GM18861 (cell line): ENCODE data around the gene POLDIP3.
"Not testable (repeated sequence)": the region's sequence is repeated elsewhere in the genome, so short reads cannot be mapped to it uniquely, and the experiment has no call there.

ENCODE experiments used
- ATAC-seq: cut with Tn5 transposase; IDR thresholded peaks from one replicate; pipeline ENCODE4 v1.9.1; 2021; ENCODE audit not compliant: unreplicated experiment

The POLDIP3 gene

DNA sequence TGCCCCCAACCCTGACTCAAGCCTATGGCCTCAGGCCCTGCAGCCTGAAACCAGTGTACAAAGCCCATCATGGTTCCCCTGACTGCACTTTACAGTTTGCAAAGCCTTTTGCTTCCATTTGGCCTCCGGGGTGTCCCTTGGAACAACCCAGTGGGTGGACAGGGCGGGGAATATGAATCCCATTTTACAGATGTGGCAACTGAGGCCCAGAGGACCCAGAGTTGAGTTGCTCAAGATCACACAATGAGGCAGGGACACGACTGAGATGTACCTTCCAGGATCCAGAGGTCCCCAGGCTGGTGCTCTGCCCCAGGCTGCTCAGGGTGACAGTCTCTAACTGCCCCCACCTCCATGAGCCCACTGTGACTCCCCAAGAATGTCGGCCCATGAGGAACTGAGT is 5.4 kb upstream of the POLDIP3 start:
- no peak for ATAC-seq

GRCh38 chr22:42619261-42620063 is 4.8 kb upstream of the POLDIP3 start:
- no peak for ATAC-seq

DNA sequence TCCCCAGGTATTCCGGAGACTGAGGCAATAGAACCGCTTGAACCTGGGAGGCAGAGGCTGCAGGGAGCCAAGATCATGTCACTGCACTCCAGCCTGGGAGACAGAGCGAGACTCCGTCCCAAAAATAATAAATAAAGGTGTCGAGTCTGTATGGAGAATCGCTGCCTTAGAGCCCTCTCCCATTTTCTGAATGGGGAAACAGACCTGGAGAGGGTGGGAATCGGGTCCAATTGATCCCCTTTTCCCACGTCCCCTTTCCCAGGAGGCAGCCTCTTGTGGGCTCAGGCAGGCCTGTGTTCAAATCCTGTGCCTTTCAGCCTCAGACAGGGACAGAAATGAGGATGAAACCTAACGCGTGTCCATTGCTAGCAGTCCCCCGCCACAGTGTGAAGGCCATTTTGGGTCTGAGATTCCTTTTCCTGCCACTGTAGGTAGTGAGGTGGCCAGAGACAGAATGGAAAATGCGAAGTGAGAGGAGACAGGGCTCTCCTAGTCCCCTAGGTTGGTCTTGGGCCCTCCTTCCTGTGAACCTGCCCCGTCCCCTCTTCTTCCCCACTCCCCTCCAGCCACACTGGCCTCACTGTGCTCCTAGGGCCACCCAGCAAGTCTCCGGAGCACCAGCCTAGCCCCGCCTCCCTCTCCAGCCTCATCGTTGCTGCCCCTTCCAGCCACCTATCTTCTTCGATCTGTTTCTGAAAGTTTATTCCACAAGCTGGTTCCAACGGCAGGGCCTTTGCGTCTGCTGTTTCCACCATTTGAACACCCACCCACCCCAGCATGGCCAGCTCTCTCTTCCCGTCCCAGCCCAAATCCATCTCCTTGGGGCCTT is 2.7 kb upstream of the POLDIP3 start:
- no peak for ATAC-seq

- ATAC-seq: not testable (repeated sequence)
These were observed 1.1 kb upstream of the POLDIP3 start for GRCh38 chr22:42615860-42616175.

DNA sequence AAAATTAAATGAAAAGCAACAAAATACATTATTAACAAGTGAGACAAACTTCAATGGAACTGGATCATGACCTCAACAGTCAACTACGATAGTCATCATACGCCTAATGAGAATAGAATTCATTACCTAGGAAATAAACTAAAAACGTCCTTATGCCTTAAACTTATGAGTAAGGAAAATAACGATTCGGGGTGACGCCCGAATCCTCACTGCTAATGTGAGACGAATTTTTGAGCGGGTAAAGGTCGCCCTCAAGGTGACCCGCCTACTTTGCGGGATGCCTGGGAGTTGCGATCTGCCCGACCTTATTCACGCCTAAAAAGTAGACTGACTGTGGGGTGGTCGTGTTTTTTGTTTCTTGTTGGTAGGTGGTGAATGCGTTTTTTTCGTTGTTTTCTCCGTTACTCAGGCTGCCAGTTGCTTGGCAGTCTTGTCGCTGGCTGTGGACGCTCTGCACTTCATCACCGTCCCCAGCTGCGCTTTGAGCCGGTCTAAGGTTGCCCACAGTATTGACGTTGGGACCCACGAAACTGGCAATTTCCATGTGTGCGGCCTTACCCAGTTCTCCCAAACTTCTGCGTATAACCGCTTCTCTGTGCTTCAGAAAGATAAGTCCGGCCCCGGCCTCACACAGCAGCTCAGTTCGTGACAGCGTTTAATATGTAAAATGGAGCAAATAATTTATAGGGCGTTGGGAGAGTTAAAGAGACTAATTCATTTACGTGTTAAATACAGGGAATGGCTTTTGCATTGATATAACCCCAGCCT is 593 bp upstream of the POLDIP3 start:
- peak; percentile 49 for ATAC-seq

DNA sequence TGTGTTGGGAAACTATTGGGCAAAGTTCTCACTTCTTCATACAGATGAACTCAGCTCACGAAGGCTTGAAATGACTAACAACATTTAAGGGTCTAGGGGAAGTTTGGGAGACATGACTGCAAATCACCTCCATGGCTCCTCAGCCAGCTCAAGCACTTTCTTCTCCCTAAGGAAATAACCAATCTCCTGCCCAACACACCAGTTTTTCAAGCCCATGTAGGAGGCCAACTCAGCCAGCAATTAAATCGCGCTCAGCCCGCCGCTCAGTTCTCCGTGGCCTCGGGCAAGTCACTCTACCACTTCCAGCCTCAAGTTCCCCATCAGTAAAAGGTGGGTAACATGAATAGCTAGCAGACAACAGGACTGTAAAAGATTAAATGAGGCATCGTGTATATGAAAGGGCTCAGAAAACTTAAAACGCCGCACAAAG is 796 bp downstream of the POLDIP3 start:
- ATAC-seq: no peak

GRCh38 chr22:42612336-42612735 is 2.3 kb downstream of the POLDIP3 start:
- no peak for ATAC-seq

DNA sequence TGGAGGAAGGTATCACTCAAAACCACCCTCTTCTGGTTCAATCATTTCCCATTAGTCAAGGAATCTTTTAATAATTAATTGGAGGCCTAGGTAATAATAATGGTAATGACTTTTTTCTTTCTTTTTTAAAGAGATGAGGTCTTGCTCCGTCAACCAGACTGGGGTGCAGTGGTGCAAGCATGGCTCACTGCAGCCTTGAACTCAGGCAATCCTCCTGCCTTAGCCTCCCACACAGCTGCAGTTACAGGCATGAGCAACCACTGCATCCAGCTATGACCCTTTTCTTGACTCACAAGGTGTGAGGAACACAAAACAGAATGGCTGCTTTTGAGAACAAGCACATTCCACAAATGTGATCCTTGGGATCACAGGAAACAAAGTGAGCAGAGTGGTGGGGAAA is 3.6 kb downstream of the POLDIP3 start:
- ATAC-seq: no peak

- ATAC-seq: no peak
These were observed 4.5 kb downstream of the POLDIP3 start for GRCh38 chr22:42610186-42610585.

GRCh38 chr22:42608823-42609361 is 5.8 kb downstream of the POLDIP3 start:
- no peak for ATAC-seq

- no peak for ATAC-seq
These were observed 6.4 kb downstream of the POLDIP3 start for GRCh38 chr22:42608136-42608822.

- ATAC-seq: not testable (repeated sequence)
These were observed 7.0 kb downstream of the POLDIP3 start for GRCh38 chr22:42607641-42608040.

GRCh38 chr22:42604403-42604802 is 10.3 kb downstream of the POLDIP3 start:
- no peak for ATAC-seq

DNA sequence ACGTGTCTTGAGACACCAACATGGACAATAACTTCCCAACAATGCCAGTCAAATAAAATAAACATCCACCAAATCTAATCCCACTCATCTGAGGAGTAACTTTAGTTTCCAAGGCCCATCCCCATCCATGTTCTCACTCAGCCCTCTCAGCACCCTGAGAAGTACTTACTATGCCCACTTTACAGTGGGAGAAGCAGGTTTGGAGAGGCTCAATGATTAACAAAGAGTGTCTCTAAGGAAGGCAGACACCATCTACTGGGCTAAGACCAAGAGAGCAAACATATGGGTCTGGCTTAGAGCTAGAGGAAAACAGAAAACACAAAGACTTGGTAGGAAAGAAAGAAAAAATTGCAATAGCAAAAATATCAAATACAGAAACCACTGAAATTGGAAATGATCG is 11.3 kb downstream of the POLDIP3 start:
- no peak for ATAC-seq

- no peak for ATAC-seq
These were observed 12.2 kb downstream of the POLDIP3 start for GRCh38 chr22:42602470-42602869.

GRCh38 chr22:42601879-42602465 is 12.7 kb downstream of the POLDIP3 start:
- ATAC-seq: no peak

DNA sequence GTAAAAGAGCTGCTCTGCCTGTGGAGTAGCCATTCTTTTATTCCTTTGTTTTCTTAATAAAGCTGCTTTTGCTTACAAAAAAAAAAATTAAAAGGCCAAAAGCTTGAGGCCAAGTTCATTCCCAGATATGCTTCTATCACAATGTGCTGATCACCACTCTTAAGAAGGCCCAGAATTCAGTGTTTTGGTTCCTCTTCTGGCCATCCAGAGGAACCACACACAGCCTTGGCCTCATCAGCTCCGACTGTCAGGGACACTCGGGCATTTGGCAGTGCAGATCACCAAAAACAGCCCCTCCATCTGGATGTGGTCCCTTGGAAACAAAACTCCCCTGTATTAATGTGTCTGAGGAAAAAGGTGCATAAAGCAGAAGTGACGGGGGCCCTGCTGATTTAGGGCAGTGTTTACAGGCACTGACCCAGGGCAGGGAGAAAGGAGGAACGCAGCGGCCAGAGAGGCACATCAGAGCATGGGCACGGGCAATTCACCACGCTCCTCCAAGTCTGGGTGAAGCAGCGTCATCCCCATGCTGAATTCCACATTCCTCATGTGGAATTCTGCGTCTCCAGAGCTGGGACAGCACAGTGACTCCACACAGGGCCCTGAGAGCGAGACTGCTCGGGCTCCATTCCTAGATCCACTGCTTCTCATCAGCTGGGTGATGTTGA is 17.7 kb downstream of the POLDIP3 start:
- no peak for ATAC-seq

- ATAC-seq: no peak
These were observed 18.3 kb downstream of the POLDIP3 start for GRCh38 chr22:42596336-42596735.

DNA sequence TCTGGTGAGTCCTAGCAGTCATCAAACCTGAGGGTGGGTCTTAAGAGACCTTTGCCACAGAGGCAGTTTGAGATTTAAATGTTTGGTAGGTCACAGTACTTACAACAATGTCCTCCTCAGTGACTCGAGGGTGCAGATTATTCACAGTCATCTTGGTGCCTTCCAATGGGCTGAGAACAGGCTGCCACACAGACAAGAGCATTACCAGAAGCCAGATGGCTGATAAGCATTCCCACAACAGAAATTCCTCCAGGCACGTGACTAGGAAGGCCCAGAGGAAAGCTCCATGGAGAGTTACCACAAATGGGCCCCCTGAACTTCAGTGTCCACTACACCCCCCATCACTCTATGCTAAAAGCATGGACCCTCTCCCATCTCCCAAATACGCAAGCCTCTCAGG is 19.2 kb downstream of the POLDIP3 start:
- ATAC-seq: no peak

- ATAC-seq: no peak
These were observed 22.7 kb downstream of the POLDIP3 start for GRCh38 chr22:42591987-42592386.
